Aortic smooth muscle cell (primary cell): Measurements from ENCODE around the gene FOXF1. TPM values are rescaled to one million over a fixed set of nuclear protein-coding genes. Genes with fewer than 3 reads are reported as not detected.

Experiments used
- total RNA-seq: library from RNA; depleted of rRNA; stranded (reverse); fragments of >200 nt; gene quantifications from 2 replicates; pipeline ENCODE4 v1.2.3, GENCODE V29; 2014

The FOXF1 gene
- total RNA-seq: under 0.01 TPM in 2 replicates

DNA sequence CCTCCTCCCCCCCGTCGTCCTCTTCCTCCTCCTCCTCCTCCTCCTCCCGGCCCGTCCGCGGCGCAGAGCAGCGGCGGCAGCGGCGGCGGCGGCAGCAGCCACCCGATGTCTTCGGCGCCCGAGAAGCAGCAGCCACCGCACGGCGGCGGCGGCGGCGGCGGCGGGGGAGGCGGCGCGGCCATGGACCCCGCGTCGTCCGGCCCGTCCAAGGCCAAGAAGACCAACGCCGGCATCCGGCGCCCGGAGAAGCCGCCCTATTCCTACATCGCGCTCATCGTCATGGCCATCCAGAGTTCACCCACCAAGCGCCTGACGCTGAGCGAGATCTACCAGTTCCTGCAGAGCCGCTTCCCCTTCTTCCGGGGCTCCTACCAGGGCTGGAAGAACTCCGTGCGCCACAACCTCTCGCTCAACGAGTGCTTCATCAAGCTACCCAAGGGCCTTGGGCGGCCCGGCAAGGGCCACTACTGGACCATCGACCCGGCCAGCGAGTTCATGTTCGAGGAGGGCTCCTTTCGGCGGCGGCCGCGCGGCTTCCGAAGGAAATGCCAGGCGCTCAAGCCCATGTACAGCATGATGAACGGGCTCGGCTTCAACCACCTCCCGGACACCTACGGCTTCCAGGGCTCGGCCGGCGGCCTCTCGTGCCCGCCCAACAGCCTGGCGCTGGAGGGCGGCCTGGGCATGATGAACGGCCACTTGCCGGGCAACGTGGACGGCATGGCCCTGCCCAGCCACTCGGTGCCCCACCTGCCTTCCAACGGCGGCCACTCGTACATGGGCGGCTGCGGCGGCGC, at the start of gene FOXF1:
FOXF1 (plus strand) TSS at position 63 of the 797 bp plus-strand sequence; CDS start at position 106, 43 bp downstream.

DNA sequence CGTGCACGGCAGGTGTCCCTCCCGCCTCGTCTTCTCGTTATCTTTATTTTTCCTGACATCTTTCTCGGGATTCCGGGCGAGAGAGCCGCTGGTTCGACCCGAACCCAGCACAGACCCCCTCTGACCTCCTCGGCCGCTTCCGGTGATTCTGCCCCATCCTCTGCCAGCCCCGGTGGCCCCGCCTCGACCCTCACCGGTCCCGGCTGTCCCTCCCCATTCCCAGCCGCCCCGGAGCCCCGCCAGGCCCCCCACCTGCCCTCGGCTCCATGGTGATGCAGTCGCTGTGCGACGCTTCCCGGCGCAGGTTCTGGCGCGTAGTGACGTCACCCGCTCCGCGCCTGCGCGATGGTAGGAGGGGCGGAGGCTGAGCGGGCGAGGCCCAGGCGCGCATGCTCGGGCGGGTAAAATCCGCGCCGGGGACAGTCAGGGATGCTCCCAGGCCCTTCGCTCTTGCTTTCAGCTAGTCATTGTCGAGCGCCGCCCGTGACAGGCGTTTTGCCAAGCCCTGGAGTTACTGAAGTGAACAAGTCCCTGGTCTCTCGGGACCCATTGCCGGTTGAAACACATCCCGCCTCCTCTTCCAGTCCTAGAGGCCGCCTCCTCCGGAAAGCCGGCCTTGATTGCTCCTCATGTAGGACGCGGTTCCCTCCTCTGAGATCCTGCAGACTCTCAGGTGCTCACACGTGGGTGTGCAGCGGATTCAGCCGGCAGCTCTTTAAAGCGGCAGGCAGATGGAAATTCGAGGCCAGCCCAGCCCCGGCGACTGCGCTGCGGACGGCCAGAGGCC, 44.8 kb downstream of the FOXF1 start, which contains the start of gene MTHFSD:
MTHFSD (minus strand) TSS at position 319 of the 787 bp plus-strand sequence; CDS start at position 268, 51 bp downstream.

Other genes starting within 250 kb of the FOXF1 start
- gene MTHFSD, start 44.7 kb downstream of the FOXF1 start, total RNA-seq: 13.2 and 16.0 TPM in 2 replicates
- gene FOXC2, start 56.3 kb downstream of the FOXF1 start, total RNA-seq: 3.4 and 4.9 TPM in 2 replicates
- 19.3 and 31.0 TPM in 2 replicates for gene FOXL1, start 68.0 kb downstream of the FOXF1 start, total RNA-seq